ENCODE results near the gene RAP1A. TPM values are rescaled to one million over a fixed set of nuclear protein-coding genes. Genes with fewer than 3 reads are reported as not detected.

Gene RAP1A
- polyA plus RNA-seq, 3 donors = 41.2 to 79.1 (median 75.3) TPM

DNA sequence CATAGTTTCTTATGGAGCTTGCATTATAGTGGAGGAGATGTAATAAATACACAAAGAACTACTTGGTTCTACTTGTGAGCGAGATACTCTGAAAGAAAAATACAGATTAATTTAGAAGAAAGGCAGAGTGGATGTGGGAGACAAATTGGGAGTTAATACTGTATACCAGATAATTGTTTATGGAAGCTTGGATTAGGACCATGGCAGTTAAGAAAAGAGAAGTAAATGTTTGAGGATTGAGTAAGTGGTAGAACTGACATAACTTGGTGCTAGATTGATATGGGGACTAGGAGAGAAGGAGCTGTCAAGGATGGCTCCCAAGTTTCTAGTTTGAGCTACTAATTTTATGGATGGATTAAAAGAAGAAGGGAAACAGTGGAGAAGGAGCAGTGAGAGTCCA, 72.3 kb downstream of the RAP1A start:
- peak overlapping the region in 1 of 2 donors; percentile 29 for H3K27ac ChIP-seq (ENCODE audit: low read depth in 1 of 2, low read length in 2 of 2)
- peaks cover 44 to 65% of the 10 kb centered on the region in 2 donors for H3K36me3 Mint-ChIP-seq
- no peak overlapping the region for H3K4me3 ChIP-seq (replicated peaks in 1 of 3; ENCODE audit: low read depth in 2 of 3, low read length in 3 of 3)

DNA sequence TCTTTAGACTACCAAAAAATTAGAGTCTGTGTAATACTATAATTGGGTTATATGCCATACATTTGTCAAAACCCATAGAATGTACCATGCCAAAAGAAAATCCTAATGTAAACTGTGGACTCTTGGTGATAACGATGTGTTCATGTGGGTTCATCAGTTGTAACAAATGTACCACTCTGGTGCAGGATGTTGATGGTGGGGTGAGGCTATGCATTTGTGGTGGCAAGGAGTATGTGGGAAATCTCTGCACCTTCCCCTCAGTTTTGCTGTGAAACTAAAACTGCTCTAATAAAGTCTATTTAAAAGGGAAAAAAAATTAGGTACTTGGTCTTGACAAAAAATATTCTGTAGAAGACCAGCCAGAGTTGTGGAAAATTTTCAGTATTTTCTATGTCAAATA, 76.2 kb downstream of the RAP1A start:
- no peak for DNase-seq
- Histone ChIP-seq H2AFZ (ENCODE audit: insufficient read depth, low read depth, low read length, poor library complexity, severe bottlenecking) (no peak overlapping the region), H3K27me3 (ENCODE audit: control insufficient read depth in 2 of 2, insufficient read depth in 2 of 2, low read length in 2 of 2) (no peaks in the 10 kb centered on the region), H3K36me3 (replicated peaks in 1 of 2; ENCODE audit: control insufficient read depth in 1 of 2, insufficient read depth in 2 of 2, low read length in 2 of 2) (peaks cover 80 to 98% of the 10 kb centered on the region in 2 donors), H3K4me1 (ENCODE audit: control insufficient read depth in 1 of 2, insufficient read depth in 2 of 2, low read length in 2 of 2) (no peaks in the 10 kb centered on the region), H3K79me2 (ENCODE audit: insufficient read depth, low read length) (peaks cover 32% of the 10 kb centered on the region), H3K27ac (ENCODE audit: low read depth in 1 of 2, low read length in 2 of 2) (no peak overlapping the region), H3K9me3 (replicated peaks in 1 of 2; ENCODE audit: control insufficient read depth in 1 of 2, insufficient read depth in 1 of 2, low read length in 2 of 2) (no peaks in the 10 kb centered on the region), H3K4me3 (replicated peaks in 1 of 3; ENCODE audit: low read depth in 2 of 3, low read length in 3 of 3) (no peak overlapping the region), H3K4me2 (replicated peaks; ENCODE audit: extremely low read depth, low read length, poor library complexity, severe bottlenecking) (no peak overlapping the region), H3K9ac (ENCODE audit: insufficient read depth, low read length, poor library complexity, severe bottlenecking) (no peak overlapping the region), H4K20me1 (ENCODE audit: insufficient read depth, low read length) (peaks cover 98% of the 10 kb centered on the region)
- peaks cover 73 to 81% of the 10 kb centered on the region in 2 donors for H3K36me3 Mint-ChIP-seq
- no CpG with 5 or more reads among the region's 1 CpG for WGBS (ENCODE audit: insufficient coverage)
- no peak overlapping the region for H3K27ac Mint-ChIP-seq
- H3K4me1 Mint-ChIP-seq = peaks cover 9% of the 10 kb centered on the region
- H3K4me3 Mint-ChIP-seq = no peak overlapping the region
- intact Hi-C loops (cut with micrococcal nuclease) = no loop called here
- H3K9me3 Mint-ChIP-seq = no peaks in the 10 kb centered on the region
- TF ChIP-seq, protein P1, sequence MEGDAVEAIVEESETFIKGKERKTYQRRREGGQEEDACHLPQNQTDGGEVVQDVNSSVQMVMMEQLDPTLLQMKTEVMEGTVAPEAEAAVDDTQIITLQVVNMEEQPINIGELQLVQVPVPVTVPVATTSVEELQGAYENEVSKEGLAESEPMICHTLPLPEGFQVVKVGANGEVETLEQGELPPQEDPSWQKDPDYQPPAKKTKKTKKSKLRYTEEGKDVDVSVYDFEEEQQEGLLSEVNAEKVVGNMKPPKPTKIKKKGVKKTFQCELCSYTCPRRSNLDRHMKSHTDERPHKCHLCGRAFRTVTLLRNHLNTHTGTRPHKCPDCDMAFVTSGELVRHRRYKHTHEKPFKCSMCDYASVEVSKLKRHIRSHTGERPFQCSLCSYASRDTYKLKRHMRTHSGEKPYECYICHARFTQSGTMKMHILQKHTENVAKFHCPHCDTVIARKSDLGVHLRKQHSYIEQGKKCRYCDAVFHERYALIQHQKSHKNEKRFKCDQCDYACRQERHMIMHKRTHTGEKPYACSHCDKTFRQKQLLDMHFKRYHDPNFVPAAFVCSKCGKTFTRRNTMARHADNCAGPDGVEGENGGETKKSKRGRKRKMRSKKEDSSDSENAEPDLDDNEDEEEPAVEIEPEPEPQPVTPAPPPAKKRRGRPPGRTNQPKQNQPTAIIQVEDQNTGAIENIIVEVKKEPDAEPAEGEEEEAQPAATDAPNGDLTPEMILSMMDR (IDR thresholded peaks at IDR 0.05) = no peak
- H3K27me3 Mint-ChIP-seq (ENCODE audit: low read depth in 3 of 3) = no peaks in the 10 kb centered on the region

More for the DNA sequence above, 72.3 kb downstream of the RAP1A start:
- H3K4me3 Mint-ChIP-seq = no peak overlapping the region
- H3K9me3 Mint-ChIP-seq = peaks cover 0 to 6% (median 2%) of the 10 kb centered on the region in 7 donors
- intact Hi-C loops (cut with micrococcal nuclease) = no loop called here
- no peak for DNase-seq
- no peaks in the 10 kb centered on the region for H3K27me3 Mint-ChIP-seq (ENCODE audit: low read depth in 3 of 3)
- no peak overlapping the region for H3K4me2 ChIP-seq (replicated peaks; ENCODE audit: extremely low read depth, low read length, poor library complexity, severe bottlenecking)
- no CpG with 5 or more reads among the region's 1 CpG for WGBS (ENCODE audit: insufficient coverage)
- H4K20me1 ChIP-seq (ENCODE audit: insufficient read depth, low read length) = peaks cover 100% of the 10 kb centered on the region
- peaks cover 0 to 5% of the 10 kb centered on the region in 2 donors for H3K4me1 ChIP-seq (ENCODE audit: control insufficient read depth in 1 of 2, insufficient read depth in 2 of 2, low read length in 2 of 2)
- peak overlapping the region in 2 of 7 donors; percentile 5 to 28 for H3K27ac Mint-ChIP-seq
- H2AFZ ChIP-seq (ENCODE audit: insufficient read depth, low read depth, low read length, poor library complexity, severe bottlenecking) = no peak overlapping the region
- no peaks in the 10 kb centered on the region for H3K9me3 ChIP-seq (replicated peaks in 1 of 2; ENCODE audit: control insufficient read depth in 1 of 2, insufficient read depth in 1 of 2, low read length in 2 of 2)
- H3K36me3 ChIP-seq (replicated peaks in 1 of 2; ENCODE audit: control insufficient read depth in 1 of 2, insufficient read depth in 2 of 2, low read length in 2 of 2) = peaks cover 42 to 58% of the 10 kb centered on the region in 2 donors
- TF ChIP-seq, protein P1 (IDR thresholded peaks at IDR 0.05) = no peak
- H3K79me2 ChIP-seq (ENCODE audit: insufficient read depth, low read length) = peaks cover 65% of the 10 kb centered on the region
- peaks cover 30% of the 10 kb centered on the region for H3K4me1 Mint-ChIP-seq
- no peaks in the 10 kb centered on the region for H3K27me3 ChIP-seq (ENCODE audit: control insufficient read depth in 2 of 2, insufficient read depth in 2 of 2, low read length in 2 of 2)
- H3K9ac ChIP-seq (ENCODE audit: insufficient read depth, low read length, poor library complexity, severe bottlenecking) = no peak overlapping the region

All from CD14-positive monocyte (primary cell).